ENCODE results near the gene NHLRC4.

- no peak for TF ChIP-seq GATA2 (CRISPR knock-in tag; IDR thresholded peaks at IDR 0.05)
- TF ChIP-seq, protein P1, sequence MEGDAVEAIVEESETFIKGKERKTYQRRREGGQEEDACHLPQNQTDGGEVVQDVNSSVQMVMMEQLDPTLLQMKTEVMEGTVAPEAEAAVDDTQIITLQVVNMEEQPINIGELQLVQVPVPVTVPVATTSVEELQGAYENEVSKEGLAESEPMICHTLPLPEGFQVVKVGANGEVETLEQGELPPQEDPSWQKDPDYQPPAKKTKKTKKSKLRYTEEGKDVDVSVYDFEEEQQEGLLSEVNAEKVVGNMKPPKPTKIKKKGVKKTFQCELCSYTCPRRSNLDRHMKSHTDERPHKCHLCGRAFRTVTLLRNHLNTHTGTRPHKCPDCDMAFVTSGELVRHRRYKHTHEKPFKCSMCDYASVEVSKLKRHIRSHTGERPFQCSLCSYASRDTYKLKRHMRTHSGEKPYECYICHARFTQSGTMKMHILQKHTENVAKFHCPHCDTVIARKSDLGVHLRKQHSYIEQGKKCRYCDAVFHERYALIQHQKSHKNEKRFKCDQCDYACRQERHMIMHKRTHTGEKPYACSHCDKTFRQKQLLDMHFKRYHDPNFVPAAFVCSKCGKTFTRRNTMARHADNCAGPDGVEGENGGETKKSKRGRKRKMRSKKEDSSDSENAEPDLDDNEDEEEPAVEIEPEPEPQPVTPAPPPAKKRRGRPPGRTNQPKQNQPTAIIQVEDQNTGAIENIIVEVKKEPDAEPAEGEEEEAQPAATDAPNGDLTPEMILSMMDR (IDR thresholded peaks at IDR 0.05), result no peak
- no peak for TF ChIP-seq EP300 (IDR thresholded peaks at IDR 0.05; ENCODE audit: borderline replicate concordance in 1 of 2, low read depth in 1 of 2, low read length in 1 of 2)
- TF ChIP-seq SIN3A (IDR thresholded peaks at IDR 0.05; ENCODE audit: borderline replicate concordance, low read depth, low read length), result no peak
- no peak for TF ChIP-seq RAD21 (IDR thresholded peaks at IDR 0.05; ENCODE audit: low read length)
- no peak for TF ChIP-seq JUND (IDR thresholded peaks at IDR 0.05)
- no peak for TF ChIP-seq TCF12 (IDR thresholded peaks at IDR 0.05)
- no peak for TF ChIP-seq EZH2phosphoT487 (IDR thresholded peaks at IDR 0.05; ENCODE audit: borderline replicate concordance, low read depth)
- TF ChIP-seq MAX (IDR thresholded peaks at IDR 0.05; ENCODE audit: low read depth), result no peak
Measured at GRCh38 chr16:558298-559020, 8.3 kb upstream of the NHLRC4 start.
